ENCODE data around the gene TEDC2.
"Not testable (repeated sequence)": the region's sequence is repeated elsewhere in the genome, so short reads cannot be mapped to it uniquely, and the experiment has no call there.

TEDC2 gene

DNA sequence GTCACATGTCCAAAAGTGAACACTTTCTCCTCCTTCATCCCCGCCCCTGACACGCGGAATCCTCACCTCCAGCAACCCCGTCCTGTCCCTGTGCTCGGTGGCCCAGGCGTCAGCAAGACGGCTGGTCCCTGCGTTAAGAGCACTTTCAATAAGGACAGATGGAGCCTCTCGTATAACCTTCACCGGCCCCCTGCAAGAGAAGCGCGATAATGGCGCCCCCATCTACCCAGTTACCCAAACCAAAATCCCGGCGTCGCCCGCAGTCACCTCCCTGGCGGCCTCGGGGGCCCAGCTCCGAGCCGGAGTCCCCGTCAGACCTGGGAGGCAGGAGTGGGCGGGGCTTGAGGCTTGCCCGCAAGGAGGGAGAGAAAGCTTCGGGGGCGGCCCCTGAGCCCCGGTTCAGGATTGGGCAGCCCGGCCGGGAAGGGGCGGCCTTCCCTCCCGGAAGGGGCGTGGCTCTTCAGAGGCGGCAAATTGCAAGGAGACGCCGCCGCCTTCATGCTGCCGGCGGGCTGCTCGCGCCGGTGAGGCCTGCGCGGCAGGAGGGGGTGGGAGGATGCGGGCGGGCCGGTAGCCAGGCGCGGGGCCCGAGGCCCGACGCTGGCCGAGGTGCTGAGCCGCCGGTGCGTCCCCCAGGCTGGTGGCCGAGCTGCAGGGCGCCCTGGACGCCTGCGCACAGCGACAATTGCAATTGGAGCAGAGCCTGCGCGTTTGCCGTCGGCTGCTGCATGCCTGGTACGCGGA, at the start of gene TEDC2:
Gene TEDC2, plus strand, starts transcription at position 463 of the 744 bp plus-strand sequence. Its CDS starts 36 bp downstream, at position 499.
- peak; percentile 95 to 98 for DNase-seq (ENCODE audit: extremely low read depth in 1 of 2, low read depth in 1 of 2)

DNA sequence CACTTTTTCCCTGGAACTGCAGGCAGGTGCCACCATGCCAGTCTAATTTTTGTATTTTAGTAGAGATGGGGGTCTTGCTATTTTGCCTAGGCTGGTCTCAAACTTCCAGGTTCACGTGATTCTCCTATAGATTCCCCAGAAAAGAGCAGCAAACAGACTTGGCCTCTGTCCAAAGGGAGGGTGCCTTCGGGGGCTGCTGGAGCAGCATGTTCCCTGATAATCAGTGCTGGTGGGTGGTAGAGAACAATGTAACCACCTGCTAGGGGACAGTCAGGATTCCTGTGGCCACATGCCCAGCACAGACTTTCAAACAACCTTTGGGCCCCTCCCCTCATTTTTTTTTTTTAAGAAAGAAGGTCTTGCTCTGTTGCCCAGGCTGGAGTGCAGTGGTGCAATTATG, 44.8 kb upstream of the TEDC2 start:
- no peak for DNase-seq (ENCODE audit: extremely low read depth in 1 of 2, low read depth in 1 of 2)

GRCh38 chr16:2420035-2420434, 39.9 kb upstream of the TEDC2 start:
- no peak for DNase-seq (ENCODE audit: extremely low read depth in 1 of 2, low read depth in 1 of 2)

GRCh38 chr16:2422123-2422867, 37.6 kb upstream of the TEDC2 start:
- DNase-seq (ENCODE audit: extremely low read depth in 1 of 2, low read depth in 1 of 2): no peak

DNA sequence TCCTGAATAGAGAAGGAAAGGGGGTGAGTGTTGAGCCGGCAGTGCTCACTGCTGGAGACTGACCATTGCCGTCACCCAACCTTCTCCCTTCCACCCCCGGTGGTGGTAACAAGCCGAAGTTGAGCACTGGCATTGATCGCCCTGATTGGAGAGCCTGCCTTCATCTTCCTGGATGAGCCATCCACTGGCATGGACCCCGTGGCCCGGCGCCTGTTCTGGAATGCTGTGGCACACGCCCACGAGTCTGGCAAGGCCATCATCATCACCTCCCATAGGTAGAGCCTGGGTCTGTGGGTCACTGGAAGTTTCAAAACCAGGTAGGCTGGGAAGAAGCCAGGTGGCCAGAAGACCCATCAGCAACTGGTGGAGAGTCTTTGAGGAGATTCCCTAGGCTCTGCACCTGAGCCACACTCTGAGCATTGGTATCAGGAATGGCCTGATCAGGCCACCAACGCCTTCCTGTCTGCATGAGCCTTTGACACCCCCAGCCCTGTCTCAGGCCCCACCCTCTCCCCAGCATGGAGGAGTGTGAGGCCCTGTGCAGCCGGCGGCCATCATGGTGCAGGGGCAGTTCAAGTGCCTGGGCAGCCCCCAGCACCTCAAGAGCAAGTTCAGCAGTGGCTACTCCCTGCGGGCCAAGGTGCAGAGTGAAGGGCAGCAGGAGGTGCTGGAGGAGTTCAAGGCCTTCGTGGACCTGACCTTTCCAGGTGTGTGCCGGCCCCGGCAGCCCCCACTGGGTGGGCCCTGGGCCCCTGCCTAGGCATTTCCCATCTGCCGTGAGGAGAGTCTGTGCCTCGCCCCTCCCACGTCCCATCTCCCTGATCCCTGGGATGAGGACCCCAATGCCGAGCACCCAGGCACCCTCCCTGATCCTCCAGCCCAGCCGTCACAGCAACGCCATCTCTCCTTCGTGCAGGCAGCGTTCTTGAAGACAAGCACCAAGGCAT, 35.6 kb upstream of the TEDC2 start:
- no peak for DNase-seq (ENCODE audit: extremely low read depth in 1 of 2, low read depth in 1 of 2)

DNA sequence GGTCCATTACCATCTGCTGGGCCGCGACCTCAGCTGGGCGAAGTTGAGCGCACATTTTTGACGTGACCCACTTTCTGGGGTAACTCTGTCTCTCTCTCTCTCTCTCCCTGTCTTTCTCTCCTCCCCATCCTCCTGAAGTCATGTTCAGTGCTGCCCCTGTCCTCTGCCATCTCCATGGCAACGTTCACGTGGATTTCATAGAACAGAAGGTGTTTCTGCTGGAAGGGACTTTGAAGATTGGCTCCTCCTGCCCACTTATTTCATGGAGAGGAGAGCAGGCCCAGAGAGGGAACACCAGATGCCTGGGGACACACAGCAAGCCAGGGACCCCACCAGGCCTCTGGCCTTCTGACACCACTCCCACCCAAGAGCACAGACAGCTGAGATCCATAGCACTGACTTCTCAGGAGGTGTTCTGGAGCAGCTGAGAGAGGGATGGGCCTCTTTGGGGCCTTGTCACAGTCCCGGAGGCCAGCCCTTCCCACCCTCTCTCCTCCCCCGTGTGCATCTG, 34.8 kb upstream of the TEDC2 start:
- no peak for DNase-seq (ENCODE audit: extremely low read depth in 1 of 2, low read depth in 1 of 2)

- DNase-seq (ENCODE audit: extremely low read depth in 1 of 2, low read depth in 1 of 2): no peak
These were observed 34.0 kb upstream of the TEDC2 start for GRCh38 chr16:2425825-2426430.

- no peak for DNase-seq (ENCODE audit: extremely low read depth in 1 of 2, low read depth in 1 of 2)
These were observed 33.0 kb upstream of the TEDC2 start for GRCh38 chr16:2426941-2427361.

DNA sequence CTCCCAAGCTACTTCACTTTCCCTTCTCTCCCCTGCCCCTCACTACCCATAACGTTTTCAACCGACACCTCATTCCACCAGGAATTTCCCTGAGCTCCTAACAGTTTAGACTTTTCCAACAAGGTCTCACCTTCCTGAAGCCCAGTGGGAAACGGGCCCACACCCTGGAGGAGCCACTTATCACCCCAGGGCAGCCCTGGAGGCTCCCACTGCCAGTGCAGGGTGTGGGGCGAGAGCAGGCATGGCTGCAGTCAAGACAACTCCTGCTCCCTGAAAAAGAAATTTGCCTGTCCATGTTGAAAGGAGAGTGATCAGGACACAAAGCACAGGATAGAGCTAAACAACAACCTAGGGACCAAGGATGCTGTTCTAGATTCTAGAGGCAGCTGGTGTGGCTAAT, 32.4 kb upstream of the TEDC2 start:
- no peak for DNase-seq (ENCODE audit: extremely low read depth in 1 of 2, low read depth in 1 of 2)

- no peak for DNase-seq (ENCODE audit: extremely low read depth in 1 of 2, low read depth in 1 of 2)
These were observed 31.7 kb upstream of the TEDC2 start for GRCh38 chr16:2428051-2428783.

- DNase-seq (ENCODE audit: extremely low read depth in 1 of 2, low read depth in 1 of 2): no peak
These were observed 31.2 kb upstream of the TEDC2 start for GRCh38 chr16:2428784-2429033.

DNA sequence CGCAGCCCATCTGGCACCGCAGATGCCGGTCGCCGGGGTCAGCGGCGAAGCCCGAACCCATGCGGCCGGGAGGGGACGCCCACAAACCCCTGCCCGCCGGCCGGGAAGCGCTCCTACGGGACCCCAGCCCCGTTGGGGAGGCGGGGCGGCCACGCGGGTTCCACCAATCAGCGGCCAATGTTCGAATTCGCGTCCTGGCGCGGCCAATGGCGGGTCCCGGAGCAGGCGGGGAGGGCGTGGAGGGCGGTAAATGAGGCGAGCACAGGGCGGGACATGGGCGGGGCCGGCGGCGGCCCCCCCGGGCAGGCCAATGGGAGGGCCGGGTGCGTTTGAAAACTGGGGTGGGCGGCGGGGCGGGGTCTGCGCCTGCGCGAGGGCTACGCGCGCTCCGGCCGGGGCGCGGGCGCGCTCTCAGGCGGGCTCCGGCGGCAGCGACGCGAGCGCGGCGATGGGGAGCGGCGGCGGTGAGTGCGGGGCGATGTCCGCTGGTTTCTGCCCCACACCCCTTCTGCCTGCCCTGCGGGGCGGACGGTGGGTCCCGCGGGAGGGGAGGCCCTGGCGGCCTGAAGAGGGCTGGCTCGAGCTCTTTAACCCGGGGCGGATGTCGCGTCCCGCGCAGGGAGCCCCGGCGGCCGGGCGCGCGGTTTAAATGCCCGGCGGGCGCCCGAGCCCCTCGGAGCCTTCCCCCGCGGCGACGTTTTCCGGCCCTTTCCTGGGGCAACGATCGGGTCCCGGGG, 30.7 kb upstream of the TEDC2 start, which contains the start of gene CCNF:
Gene CCNF, plus strand, starts transcription at position 414 of the 737 bp plus-strand sequence. Its CDS starts 35 bp downstream, at position 449.
- peak; percentile 93 to 97 for DNase-seq (ENCODE audit: extremely low read depth in 1 of 2, low read depth in 1 of 2)

GRCh38 chr16:2429771-2430663, 29.9 kb upstream of the TEDC2 start:
- DNase-seq (ENCODE audit: extremely low read depth in 1 of 2, low read depth in 1 of 2): no peak

GRCh38 chr16:2432286-2432685, 27.6 kb upstream of the TEDC2 start:
- no peak for DNase-seq (ENCODE audit: extremely low read depth in 1 of 2, low read depth in 1 of 2)

DNA sequence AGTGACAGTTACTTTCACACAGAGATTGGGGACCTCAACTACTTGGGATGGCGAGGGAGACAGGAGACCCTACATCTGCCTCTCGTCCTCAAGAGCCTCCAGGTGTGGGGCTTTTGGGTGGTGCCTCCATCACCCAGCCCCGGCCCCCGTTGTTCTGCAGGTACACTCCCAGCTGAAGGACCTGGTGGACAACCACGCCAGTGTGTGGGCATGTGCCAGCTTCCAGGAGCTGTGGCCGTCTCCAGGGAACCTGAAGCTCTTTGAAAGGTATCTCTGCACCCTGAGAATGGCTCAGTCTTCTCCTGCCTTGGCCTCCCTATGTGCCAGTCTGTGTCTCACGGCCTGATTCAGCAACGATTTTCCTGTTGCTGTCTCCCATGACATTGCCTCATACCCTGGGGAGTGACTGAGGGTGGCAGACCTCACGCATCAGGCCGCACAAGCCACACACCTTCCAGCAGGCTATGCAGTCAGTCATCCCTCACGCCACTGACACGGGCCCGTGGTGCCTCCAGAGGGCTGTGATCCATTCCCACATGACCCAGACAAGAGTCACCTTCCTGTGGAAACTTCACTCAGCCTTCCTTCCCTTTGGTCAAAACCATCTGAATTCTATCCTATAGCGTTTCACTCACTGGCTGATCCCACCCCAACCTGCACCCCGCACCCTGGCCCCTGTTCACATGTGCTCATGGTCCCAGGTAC, 27.0 kb upstream of the TEDC2 start:
- no peak for DNase-seq (ENCODE audit: extremely low read depth in 1 of 2, low read depth in 1 of 2)

- DNase-seq (ENCODE audit: extremely low read depth in 1 of 2, low read depth in 1 of 2): not testable (repeated sequence)
These were observed 24.7 kb upstream of the TEDC2 start for GRCh38 chr16:2435236-2435635.

DNA sequence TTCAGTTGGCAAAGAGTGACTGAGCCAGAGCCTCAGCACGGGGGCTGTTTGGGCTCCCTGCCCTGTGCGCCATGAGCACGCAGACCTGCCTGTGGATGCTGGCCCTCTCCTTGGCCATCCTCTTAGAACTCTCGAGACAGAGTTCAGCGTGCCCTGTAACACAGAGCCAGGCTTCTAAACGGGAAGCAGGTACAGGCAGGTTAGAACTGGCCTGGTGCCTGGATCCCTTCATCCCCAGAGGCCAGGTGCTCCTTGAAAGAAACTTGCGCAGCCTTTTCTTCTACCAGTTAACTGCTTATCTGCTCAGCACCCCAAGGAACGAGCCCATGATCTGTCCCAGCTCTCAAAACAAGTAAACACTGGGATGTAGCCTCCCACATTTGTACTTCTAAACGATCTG, 23.8 kb upstream of the TEDC2 start:
- DNase-seq (ENCODE audit: extremely low read depth in 1 of 2, low read depth in 1 of 2): no peak
